OCI-LY7 (cell line): ENCODE data around the gene FOXF1.

Experiments
- EZH2phosphoT487 ChIP-seq: fragments of 200-600 bp; sonication (generic); IDR thresholded peaks from 2 replicates; pipeline ENCODE4 v1.6.1; 2018; ENCODE audit warnings: low read depth, borderline replicate concordance, mild to moderate bottlenecking, mixed run types, antibody characterized with exemption, low read length, moderate library complexity, mixed read lengths
- TF ChIP-seq, protein P1 (sequence below): fragments of 200-600 bp; sonication (generic); conservative IDR thresholded peaks from 2 replicates; pipeline ENCODE4 v1.5.1; 2014; ENCODE audit warnings: mild to moderate bottlenecking, antibody characterized with exemption, low read length, moderate library complexity, mixed read lengths

DNA sequence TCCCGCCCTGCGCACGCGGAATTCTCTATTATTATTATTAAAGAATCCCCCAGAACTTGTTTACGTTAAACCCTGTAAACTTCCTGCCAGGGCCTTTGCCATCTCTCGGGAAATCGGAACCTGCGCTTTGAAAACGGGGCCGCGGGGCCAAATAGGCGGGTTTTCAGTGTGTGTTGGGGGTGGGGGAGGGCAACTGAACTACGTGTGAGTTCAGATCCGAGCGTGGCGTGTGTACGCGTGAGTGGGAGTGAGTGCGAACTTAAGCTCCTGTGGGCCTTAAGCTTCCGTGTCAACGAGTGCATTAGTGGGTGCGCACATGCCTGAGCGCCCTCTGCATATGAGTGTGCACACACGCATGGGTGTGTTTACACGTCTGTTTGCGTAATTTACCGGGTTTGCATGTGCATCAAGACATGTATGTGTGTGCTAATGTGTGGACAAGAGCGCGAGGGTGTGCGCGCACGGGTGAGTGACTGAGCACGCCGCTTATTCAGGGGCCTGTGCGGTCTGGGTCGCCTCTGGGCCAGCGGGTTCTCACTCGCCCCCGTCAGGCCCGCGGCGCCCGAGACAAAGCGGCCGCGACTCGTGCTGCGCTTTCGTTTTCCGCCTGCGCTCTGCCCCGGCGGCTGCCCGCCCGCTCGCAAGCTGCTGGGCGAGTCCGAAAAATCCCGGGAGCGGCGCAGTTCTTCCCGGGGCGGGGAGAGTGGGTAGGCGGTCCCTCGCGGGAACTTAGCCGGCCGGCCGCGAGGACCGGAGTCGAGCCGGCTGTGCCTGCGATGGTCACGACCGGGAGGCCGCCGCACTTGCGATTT is 1.2 kb upstream of the FOXF1 start:
- TF ChIP-seq, protein P1, sequence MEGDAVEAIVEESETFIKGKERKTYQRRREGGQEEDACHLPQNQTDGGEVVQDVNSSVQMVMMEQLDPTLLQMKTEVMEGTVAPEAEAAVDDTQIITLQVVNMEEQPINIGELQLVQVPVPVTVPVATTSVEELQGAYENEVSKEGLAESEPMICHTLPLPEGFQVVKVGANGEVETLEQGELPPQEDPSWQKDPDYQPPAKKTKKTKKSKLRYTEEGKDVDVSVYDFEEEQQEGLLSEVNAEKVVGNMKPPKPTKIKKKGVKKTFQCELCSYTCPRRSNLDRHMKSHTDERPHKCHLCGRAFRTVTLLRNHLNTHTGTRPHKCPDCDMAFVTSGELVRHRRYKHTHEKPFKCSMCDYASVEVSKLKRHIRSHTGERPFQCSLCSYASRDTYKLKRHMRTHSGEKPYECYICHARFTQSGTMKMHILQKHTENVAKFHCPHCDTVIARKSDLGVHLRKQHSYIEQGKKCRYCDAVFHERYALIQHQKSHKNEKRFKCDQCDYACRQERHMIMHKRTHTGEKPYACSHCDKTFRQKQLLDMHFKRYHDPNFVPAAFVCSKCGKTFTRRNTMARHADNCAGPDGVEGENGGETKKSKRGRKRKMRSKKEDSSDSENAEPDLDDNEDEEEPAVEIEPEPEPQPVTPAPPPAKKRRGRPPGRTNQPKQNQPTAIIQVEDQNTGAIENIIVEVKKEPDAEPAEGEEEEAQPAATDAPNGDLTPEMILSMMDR = no peak
- TF ChIP-seq EZH2phosphoT487 = no peak
